ENCODE data around the gene SH3GL2.

Gene SH3GL2

DNA sequence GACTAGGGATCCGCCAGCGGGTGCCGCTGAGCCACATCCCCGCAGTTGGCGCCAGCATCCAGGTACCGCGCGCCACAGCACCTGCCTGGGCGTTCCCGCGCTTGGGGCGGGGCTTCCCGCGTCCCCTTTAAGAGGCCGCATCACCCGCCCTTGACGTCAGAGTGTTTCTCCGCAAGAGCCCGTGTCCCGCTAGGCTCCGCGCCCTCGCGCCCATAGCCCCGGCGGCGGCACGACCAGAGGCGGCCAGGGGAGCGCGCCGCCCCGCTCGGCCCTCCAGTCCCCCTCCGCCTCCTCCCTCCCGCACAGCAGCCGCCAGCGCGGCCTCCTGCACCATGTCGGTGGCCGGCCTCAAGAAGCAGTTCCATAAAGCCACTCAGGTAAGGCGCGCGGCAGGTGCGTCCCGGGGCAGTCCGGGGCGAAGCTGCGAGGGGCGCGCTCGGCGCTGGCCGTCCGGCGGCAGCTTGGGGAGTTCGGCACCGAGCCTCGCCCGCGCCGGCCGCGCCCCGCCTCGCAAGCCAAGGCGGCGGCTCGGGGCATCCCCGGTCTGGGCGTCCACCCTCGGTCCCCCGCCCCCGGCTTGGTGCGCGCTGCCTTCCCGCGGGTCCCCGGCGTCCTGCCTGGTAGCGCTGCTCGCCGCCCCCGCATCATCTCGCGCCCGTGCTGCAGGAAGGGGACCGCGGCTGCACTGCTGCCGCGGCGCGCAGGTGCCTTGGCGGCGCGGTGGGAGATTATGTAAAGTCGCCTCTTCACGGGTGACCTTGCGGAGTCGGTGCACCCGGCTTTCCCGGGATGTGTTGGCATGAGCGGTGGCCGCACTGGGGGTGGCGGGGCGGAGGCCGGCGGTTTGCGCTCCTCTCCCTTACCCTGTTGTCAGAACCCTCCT lies at the start of gene SH3GL2:
Gene SH3GL2, plus strand, starts transcription at position 156 of the 883 bp plus-strand sequence.
- peak; percentile 74 for DNase-seq

DNA sequence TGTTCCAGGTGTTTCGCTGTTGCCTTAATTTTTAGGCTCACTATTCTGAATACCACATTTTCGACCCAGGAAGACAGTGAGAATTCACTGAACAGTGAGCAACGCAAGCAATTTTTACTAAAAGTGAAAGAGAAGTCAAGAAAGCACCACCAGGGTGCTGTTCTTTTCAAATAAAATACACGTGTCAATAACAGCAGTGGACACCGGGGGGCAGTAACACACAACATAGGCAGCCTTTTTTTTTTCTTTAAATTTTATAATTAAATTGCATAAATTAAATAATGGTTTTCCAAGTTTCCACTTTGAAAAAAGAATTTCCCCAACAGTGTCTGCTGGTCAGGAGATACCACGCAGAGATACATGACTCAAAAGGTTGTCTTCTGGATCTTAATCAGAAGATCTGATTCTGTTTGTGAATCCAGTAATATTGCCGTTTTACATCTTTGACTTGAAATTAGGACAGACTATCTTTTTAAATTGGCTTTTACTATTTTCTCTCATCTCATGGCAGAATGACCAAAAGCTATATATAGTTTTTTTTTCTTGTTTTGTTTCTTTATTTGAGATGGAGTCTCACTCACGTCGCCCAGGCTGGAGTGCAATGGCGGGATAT lies 47.1 kb upstream of the SH3GL2 start:
- peak; percentile 27 for DNase-seq

DNA sequence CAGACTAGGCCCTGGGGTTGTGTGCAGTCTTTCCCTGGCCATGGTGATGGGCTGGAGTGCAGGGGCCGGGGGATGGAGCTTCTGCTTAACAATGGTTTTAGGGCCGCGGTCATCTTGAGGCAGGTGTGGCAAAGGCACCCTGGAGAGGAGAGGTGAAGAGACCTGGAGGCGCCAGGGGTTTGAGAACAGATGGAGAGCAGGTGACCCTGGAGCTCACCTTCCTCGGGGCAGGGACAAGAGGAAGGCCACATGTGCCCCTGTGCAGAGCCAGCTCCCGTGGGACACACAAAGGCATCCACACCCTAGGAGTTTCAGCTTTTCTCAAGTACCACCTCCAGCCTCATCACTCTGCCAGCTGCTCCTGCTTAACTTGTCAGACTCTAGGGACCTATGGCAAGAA lies 46.4 kb upstream of the SH3GL2 start:
- no peak for DNase-seq

DNA sequence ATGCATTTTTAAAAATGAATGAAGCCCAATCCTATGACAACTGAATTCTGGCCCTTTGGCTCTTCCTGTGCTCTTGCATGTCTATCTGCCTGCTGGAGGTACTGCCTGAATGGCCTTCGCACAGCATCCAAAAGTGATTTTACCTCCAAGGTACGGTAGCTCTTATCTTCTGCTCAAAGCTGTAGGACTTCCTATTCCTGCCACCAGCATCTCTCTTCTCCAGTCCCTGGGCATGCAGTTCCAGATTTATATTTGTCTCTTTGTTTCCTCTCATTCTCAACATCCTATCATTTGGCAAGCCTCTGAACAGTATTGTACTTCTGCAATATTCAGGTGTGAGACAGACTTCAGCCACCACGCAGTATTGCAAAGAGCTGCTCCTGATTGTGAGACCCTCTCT lies 43.7 kb upstream of the SH3GL2 start:
- DNase-seq: no peak

DNA sequence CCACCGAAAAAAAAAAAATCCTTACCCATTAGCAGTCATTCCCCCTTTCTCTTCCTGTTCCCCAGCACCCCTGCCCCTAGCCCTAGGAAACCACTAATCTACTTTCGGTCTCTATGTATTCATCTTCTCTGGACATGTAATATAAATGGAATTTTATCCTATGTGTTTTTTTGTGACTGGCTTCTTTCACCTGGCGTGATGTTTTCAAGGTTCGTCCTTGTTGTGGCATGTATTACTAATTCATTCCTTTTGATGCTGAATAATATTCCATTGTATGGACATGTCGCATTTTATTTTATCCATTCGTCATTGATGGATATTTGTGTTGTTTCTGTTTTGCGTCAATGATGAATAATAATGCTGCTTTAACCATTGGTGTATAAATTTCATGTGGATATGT lies 42.8 kb upstream of the SH3GL2 start:
- DNase-seq: no peak

DNA sequence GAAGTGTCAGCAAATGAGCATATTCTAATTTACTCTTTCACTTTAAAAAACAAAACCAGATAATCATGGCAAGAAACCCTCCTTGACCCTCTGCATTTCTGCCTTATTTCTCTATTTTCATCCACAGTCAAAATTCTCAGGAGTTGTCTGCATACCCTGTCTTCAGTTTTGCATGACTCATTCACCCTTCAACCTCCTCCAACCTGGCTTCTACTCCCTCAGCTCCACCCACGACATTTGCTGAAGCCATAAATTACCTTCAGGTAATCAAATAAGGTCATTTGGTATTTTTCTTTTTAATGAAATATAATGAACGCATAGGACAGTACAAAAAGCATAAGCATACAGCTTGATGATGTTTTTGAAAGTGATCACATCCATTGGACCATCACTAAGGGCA lies 27.8 kb upstream of the SH3GL2 start:
- no peak for DNase-seq

DNA sequence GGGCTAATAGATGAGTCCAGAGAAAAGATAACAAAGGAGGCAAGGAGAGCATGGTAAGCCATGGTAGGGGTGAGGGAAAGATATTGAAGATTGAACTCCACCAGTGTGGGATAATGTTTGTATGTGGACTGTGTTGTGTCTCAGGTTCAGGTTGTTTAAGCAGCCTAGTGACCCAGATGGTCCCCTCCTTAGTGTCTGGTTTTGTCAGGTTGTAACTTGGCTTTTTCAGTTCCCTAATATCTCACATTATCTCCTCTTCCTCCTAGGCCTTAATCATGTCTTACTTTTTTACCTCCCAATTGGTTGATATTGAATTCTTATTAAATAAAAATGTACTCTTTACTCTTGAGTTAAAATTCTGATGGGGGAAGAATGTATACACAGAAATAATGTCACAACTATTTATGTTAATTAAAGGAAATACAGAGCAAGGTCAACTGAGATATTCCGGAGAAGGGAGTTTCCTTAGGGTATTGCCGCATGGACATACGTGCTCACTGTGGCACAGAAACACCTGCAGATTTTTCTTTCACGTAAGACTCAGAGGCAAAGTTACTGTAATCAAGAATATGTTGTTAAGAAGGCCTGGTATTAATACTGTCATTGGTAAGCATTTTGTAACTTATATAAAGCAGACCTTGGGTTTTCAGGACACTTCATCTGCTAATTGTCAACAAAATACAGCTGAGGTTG lies 23.4 kb upstream of the SH3GL2 start:
- no peak for DNase-seq

DNA sequence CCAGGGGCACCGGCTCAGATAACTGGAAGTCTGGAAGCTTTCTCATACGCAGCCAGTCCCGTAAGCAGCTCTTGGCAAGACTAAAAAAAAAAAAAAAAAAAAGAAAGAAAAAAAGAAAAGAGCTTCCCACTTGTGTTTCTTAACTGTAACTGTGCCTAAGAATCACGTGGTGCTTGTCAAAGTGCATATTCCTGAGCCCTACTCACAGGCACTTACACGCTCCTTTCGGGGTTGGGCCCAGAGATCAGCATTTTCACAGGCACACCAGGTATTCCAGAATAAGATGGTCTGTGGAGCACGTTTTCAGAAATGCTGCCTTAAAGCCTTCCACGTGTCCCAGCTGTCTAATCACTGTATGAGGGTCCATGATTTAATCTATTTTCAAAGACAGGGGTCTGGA lies 22.6 kb upstream of the SH3GL2 start:
- no peak for DNase-seq

DNA sequence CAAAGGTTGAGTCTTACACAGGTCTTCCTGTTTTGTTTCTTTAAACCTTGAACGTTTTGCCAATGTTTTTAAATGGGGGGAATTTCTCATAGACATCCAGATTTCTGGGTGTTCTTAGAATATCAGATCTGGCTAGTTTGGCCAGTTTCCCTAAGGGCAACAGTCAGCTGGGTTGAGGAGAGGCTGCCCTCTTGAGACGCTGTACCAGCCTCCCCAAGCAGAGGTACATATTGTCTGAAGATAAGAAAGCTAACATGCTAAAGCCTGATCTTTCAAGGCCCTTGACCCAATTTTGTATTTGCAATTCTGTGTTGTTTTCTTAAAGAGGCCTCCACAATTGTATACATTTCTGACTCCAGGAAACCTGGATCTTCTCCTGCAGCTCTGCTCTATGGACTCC lies 21.9 kb upstream of the SH3GL2 start:
- no peak for DNase-seq

DNA sequence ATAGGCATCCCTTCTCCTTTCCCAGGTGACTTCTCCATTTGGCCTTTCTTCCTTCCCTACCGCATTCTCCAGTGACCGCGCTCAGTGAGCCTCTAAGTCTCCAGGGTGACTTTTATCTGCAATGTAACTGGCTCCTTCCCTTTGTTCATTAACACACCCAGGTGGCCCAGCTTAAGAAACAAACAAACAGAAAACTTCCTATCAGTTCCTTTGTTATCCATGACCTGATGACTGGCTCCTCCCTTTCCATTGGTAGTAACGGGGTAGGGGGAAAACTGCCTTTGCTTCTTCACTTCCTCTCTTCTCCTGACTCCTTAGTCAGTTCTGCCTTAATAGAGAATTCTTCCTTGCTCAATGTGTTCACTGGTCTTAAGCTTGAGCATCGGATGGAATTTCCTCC lies 7.0 kb upstream of the SH3GL2 start:
- DNase-seq: no peak

DNA sequence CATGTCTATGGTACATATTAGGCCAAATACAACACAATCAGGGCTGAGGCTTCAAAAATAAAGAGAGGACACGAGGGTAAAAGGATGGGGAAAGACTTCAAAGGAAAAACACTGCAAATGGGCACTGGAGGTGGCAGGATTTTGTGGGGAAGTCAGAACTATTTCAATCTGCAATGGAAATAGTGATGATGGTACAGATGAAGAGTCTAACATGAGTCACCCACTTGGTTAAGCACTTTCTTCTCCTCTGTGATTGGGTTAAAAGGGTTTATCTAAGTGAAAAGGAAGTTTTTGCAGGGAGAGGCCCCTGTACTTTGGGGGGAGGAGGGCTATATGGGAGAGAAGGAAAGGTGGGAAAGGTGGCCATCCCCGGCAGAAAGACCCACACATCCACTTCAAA lies 4.5 kb upstream of the SH3GL2 start:
- no peak for DNase-seq

DNA sequence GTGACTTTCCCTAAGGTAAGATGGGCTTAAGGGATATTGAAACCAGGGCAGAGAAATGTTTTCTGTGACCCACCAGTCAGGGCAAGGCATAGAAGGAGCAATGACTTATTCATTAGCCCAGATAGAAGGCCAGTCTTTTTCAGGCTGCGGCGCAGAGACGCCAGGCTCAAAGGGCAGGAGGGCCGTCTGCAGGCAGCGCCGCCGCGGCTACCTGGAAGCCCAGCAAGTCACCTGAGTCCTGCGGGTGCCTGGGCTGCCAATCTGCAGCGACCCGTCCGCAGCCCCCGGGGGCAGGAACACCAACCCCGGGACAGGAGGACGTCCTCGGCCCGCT lies 322 bp upstream of the SH3GL2 start:
- no peak for DNase-seq

DNA sequence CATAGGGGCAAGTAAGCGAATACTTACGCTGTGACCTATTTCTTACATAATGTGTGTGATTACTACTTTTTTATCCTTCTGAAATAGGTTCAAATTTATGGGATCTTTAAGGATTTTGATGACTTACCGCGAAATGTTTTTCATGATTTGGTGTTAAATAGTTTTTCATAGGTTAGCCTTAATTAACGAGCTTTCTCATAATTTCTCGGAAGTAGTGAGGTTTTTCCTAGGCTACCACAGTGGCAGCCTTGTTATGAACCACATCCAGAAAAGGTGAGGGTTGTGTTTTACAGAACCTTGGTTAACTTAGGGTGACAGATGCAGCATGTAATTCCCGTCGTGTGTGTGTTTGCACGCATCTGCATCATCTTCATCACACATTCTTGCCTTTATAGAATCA lies 1.3 kb downstream of the SH3GL2 start:
- no peak for DNase-seq

DNA sequence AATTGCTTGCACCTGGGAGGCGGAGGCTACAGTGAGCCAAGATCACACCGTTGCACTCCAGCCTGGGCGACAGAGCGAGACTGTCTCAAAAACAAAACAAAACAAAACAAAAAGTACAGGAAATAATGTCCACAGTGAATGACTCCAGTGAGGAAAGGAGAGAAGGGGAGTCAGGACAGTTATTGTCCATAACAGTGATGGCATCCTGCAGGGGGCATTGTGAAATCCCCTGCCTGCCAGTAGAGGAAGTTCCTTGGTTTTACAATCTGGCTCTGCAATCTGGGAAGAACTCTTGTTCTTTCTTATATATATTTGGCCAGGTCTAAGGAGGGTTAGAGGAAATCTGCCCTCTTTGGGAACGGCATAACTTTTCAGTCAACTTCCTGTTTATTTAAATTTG lies 8.2 kb downstream of the SH3GL2 start:
- no peak for DNase-seq

DNA sequence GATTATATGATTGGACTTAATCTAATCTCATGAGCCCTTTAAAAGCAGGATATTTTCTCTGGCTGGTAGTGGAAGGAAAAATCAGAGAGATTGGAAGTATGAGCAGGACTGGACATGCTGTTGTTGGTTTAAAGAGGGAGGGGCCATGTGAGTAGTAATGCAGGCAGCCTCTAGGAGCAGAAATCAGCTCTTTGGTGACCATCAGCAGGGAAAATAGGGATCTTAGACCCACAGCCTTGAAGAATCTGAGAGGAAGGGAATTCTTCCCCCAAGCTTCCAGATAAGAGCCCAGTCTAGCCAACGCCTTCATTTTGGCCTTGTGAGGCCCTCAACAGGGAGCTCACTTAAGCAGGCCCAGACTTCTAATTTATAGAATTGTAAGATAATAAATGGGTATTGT lies 9.5 kb downstream of the SH3GL2 start:
- no peak for DNase-seq

DNA sequence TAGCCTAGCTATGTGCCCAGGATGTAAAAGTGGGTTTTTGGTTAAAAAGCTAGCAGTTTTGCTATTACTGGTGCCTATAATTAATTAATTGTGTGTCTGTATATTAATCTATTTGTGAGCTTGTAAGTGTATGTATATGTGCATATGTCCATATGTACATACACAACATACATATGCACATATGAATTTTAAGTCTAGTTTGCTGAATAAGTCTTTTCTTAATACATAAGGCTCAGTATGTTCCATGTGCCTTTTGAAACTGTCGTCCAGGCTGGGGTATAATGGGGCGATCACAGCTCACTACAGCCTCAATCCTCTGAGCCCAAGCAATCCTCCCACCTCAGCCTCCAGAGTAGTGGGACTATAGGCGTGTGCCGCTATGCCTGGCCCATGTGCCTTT lies 10.1 kb downstream of the SH3GL2 start:
- no peak for DNase-seq

DNA sequence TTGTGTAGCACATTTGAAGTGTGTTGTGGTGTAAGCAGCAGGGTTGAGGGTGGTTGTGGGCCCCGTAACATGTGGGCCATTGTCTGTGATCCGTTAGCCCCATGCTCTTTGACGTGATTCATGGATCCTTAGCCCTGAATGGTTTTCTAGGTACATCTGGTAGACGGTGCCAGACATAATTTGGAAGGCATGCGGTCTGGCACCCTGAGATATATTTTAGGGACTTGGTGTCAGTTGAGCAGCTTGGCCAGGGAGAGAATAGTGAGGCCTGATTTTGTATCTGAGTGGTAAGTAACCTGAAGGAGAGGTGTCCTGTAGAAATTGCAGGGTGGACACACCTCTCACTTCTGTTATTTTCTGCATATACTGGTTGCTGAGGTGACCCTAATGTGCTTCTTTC lies 10.9 kb downstream of the SH3GL2 start:
- DNase-seq: no peak

DNA sequence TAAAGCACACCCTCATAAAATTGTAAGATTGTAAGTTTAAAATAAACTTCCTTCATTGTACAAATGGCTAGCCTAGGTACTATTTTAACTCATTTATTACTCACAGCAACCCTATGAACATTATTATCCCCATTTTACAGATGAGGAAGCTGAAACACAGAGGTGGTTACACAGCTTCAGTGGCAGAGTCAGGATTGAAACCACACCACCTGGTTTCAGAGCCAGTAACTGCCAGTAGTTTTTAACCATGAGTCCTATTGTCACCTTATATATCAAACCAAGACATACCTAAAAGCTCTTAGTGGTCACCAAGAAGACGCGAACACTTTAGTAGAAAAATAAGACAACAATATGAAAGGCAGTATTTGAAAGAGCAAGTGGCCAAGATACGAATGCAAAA lies 16.1 kb downstream of the SH3GL2 start:
- no peak for DNase-seq

DNA sequence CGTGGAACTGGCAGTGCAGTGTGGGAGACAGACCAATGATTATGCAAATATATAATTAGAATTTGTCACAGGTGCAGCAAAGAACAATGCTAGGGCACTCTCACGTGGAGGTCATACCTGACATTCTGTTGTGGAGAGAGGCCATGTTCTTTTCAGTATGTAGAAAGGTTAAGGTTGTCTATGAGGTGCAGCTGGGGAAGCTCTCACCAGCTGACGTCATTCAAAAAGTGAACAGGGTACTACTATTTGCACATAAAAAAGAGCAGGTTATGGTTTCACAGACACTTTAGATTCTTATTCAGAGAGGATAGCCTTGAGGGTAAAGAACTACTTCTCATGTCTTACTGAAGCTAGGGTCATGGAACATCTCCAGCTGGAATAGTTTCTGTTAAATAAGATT lies 19.1 kb downstream of the SH3GL2 start:
- no peak for DNase-seq

DNA sequence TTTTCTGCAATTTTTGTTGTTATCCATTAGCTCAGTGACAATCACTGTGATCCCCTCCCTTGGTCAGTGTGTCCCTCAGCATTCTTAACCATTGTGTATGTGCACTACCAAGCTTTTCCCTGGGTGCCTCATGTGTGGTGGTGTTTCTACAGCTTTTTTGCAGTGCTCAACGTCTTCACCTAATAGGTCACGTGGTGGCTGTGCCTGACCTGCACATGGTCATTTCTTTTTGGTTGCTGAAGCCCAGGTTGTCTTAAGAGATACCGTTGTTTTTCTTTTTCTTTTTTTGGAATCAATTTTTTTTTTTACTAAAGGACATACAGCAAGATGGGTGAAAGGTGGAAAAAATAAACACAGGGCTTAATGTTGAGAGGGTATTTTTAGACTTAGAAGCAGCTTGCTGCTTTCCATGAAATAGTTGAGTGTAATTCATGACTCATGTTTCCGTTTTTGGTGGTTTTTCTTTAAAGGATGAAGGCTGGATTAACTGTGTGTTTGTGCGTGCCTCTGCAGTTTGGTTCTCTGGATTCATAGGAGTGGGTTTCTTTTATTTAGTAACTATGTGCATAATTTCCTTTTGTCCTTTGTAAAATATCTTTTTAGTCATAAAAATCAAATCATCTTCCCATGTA lies 22.2 kb downstream of the SH3GL2 start:
- no peak for DNase-seq

DNA sequence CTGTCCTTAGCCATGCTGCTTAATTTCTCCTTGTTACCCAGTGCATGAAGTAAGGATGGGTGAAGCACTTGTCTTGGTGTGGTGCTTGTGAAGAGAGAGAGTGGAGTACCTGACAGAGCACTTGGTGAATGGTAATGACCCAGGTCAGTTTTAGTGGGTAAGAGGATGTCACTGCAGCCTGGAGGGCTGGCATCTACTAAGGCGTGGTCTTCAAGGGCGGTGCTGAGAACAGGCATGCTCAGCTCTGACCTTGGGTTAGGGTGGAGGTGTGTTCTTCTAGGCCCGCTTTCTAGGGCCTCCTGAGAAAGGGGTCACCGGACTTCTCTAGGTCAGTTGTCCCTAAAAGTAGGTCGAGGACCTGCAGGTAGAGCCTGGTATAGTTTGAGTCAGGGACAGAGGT lies 25.7 kb downstream of the SH3GL2 start:
- no peak for DNase-seq

DNA sequence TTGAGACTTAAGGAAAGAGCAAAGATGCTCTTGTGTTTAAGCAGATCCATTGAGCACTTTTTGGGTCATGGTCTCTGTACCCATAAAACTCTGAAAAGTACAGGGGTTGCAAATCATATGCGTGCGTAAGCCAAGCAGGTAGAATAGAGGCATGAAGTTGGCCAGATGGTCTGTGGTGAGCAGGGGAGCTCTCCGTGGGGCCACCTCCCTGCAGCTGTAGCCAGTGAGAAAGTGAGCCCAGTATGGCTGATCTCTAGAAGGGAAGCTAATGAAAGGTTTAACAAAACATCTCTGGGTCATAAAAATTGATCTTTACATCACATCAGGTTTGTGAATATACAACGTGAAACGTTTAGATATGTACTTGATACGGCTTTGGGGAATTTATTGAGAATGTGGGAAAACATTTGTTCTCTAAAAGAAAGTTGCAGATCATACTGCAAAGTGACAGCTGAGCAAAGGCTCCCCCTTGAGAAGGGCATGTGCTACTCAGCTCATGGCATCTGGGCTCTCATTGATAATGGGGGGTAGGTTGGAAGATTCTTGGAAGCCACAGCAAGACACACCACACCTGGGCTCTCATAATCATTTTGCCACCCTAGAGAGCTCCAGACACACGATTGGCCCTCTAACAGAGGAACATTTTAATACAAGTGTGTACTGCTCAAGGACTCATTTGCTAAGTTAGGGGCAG lies 30.6 kb downstream of the SH3GL2 start:
- DNase-seq: no peak

DNA sequence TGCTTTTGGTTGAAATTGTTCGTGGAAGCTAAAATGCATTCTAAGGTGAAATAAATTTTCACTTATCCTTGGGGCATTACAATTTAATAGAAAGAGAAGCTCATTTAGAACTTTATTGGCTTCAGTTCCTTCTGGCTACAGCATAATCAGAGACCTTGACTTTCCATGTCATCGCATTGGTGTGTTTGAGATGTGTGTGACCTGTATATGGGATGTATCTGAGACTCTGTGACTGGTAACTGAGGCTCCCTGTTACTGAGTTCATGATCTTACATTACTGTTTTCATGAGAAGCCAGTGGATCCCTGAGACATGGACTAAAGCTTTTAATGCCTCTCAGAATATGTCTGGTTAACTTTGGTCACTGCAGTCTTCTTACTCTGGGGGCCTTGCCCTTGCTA lies 32.5 kb downstream of the SH3GL2 start:
- DNase-seq: no peak
